Nephron progenitor cell (in vitro differentiated cells): ENCODE data around the gene DGKH.
A peak's percentile ranks its signal among the peaks of the same experiment; 100 is the strongest.

Source experiments
- DNase-seq: peaks from one replicate; pipeline ENCODE4 v3.0.0; 2021
- H3K27ac Mint-ChIP-seq: 2 replicates; pipeline ENCODE4 v1.8.0; 2021; ENCODE audit warnings: mild to moderate bottlenecking, moderate library complexity, mixed read lengths
- H3K27me3 Mint-ChIP-seq: 2 replicates; pipeline ENCODE4 v1.8.0; 2021; ENCODE audit warnings: mild to moderate bottlenecking, low read depth, mixed read lengths; ENCODE audit not compliant: poor library complexity
- H3K36me3 Mint-ChIP-seq: 2 replicates; pipeline ENCODE4 v1.8.0; 2021; ENCODE audit warnings: low read depth, mixed read lengths
- H3K4me1 Mint-ChIP-seq: 2 replicates; pipeline ENCODE4 v1.8.0; 2021; ENCODE audit warnings: mixed read lengths
- H3K4me3 Mint-ChIP-seq: 2 replicates; pipeline ENCODE4 v1.8.0; 2021; ENCODE audit warnings: mild to moderate bottlenecking, moderate library complexity, mixed read lengths
- H3K9me3 Mint-ChIP-seq: 2 replicates; pipeline ENCODE4 v1.8.0; 2021; ENCODE audit warnings: mild to moderate bottlenecking, moderate library complexity, mixed read lengths
- CTCF ChIP-seq: fragments of 200-600 bp; sonication (generic); IDR thresholded peaks from 2 replicates; pipeline ENCODE4 v1.5.0; 2021; ENCODE audit warnings: antibody characterized with exemption

DGKH gene

DNA sequence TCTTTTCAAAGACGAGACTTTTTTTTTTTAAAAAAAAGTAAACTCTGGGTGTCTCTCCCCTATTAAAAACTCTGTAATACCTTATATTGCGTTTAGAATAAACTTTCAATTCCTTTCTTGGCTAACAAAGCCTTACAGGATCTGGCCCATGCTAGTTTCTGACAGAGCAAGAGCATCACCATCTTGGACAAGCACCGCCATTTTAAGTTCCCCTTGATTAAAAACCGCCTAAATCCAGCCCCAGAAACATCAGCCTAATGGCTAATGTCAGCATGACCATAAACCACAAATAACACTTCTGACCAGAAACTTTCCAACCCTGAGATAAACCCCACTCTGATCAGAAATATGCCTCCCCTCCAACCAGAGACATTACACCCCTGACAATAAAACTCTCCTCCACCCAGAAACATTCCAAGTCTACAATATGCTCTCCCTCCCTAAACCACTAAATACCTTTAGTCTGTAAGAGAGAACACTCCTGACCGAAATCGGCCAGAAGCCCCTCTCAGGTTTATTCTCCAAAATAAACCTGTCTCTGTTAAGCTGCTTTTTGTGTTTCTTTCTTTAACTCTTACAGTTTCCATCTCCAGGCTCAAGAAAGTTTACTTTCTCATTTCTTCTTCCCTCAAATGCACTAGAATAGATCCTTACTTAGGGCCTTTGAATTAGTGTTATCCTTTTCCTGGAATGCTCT, 221.9 kb downstream of the DGKH start:
- no peak overlapping the region for H3K27ac Mint-ChIP-seq
- H3K4me1 Mint-ChIP-seq: peaks cover 38% of the 10 kb centered on the region
- peak overlapping the region; percentile 26 for H3K4me3 Mint-ChIP-seq

GRCh38 chr13:42270857-42271215, 222.4 kb downstream of the DGKH start:
- H3K27ac Mint-ChIP-seq: no peak overlapping the region
- H3K4me3 Mint-ChIP-seq: peak overlapping the region; percentile 99
- H3K36me3 Mint-ChIP-seq: peaks cover 21% of the 10 kb centered on the region

More for the DNA sequence above, 221.9 kb downstream of the DGKH start:
- peaks cover 21% of the 10 kb centered on the region for H3K36me3 Mint-ChIP-seq
- DNase-seq: no peak
- peaks cover 27% of the 10 kb centered on the region for H3K9me3 Mint-ChIP-seq
- no peak for TF ChIP-seq CTCF
- H3K27me3 Mint-ChIP-seq: no peaks in the 10 kb centered on the region

GRCh38 chr13:42271337-42272114, 223.1 kb downstream of the DGKH start:
- peaks cover 39% of the 10 kb centered on the region for H3K4me1 Mint-ChIP-seq
- DNase-seq: peak; percentile 85
- no peak for TF ChIP-seq CTCF
- no peaks in the 10 kb centered on the region for H3K27me3 Mint-ChIP-seq
- peak overlapping the region; percentile 99 for H3K4me3 Mint-ChIP-seq
- H3K36me3 Mint-ChIP-seq: peaks cover 21% of the 10 kb centered on the region
- H3K27ac Mint-ChIP-seq: peak overlapping the region; percentile 97
- H3K9me3 Mint-ChIP-seq: peaks cover 27% of the 10 kb centered on the region

More at GRCh38 chr13:42270857-42271215, 222.4 kb downstream of the DGKH start:
- DNase-seq: no peak
- no peak for TF ChIP-seq CTCF
- Mint-ChIP-seq H3K27me3 (no peaks in the 10 kb centered on the region), H3K9me3 (peaks cover 27% of the 10 kb centered on the region), H3K4me1 (peaks cover 39% of the 10 kb centered on the region)

- Mint-ChIP-seq H3K36me3 (peaks cover 21% of the 10 kb centered on the region), H3K4me1 (peaks cover 39% of the 10 kb centered on the region), H3K9me3 (peaks cover 27% of the 10 kb centered on the region), H3K27ac (peak within 1 kb of the TSS; percentile 99), H3K4me3 (peak within 1 kb of the TSS; percentile 99), H3K27me3 (no peaks in the 10 kb centered on the region)
- DNase-seq: peak; percentile 74
- TF ChIP-seq CTCF: no peak
Measured at GRCh38 chr13:42272115-42272803, 223.8 kb downstream of the DGKH start, which contains the start of gene AKAP11. AKAP11 (plus strand) TSS chr13:42272152; CDS start chr13:42286349, 14,197 bp downstream.

GRCh38 chr13:42272804-42273175, 224.3 kb downstream of the DGKH start:
- no peak for DNase-seq
- Mint-ChIP-seq H3K27me3 (no peaks in the 10 kb centered on the region), H3K27ac (peak overlapping the region; percentile 99), H3K4me3 (peak overlapping the region; percentile 99), H3K4me1 (peaks cover 39% of the 10 kb centered on the region), H3K9me3 (peaks cover 27% of the 10 kb centered on the region), H3K36me3 (peaks cover 21% of the 10 kb centered on the region)
- TF ChIP-seq CTCF: no peak
